PFSK-1 (cell line): ENCODE measurements around the gene ERI2.

ENCODE experiments used
- POLR2AphosphoS5 ChIP-seq: IDR thresholded peaks from 2 replicates; pipeline ENCODE4 v1.6.1; 2012; ENCODE audit warnings: low read depth, mild to moderate bottlenecking, control low read depth, low read length, moderate library complexity
- TAF1 ChIP-seq: IDR thresholded peaks from 2 replicates; pipeline ENCODE4 v1.6.1; 2012; ENCODE audit warnings: low read length, control low read depth, borderline replicate concordance; ENCODE audit not compliant: insufficient read depth

GRCh38 chr16:20807862-20808261, 1.6 kb upstream of the ERI2 start:
- TF ChIP-seq POLR2AphosphoS5: no peak
- TF ChIP-seq TAF1: no peak
